HEK293 (cell line): ENCODE data around the gene SPINK2.

Experiments used
- CTCF ChIA-PET: fragments of 350-600 bp; formaldehyde crosslinking; extraction: SDS; loops from one replicate; lab custom pipeline; 2021; ENCODE audit warnings: antibody characterized with exemption; lab: Yijun Ruan, JAX
- POLR2A ChIA-PET: fragments of 300-600 bp; formaldehyde crosslinking; extraction: SDS; loops from one replicate; lab custom pipeline; 2020; ENCODE audit warnings: antibody characterized with exemption, inconsistent platforms; lab: Yijun Ruan, JAX
- H3K27ac ChIP-seq: fragments of 200-500 bp; sonication (Bioruptor generic); 2 replicates; pipeline ENCODE4 v1.5.1; 2014; ENCODE audit warnings: low read depth, low read length, control low read depth, inconsistent platforms; ENCODE audit errors: extremely low read depth
- H3K36me3 ChIP-seq, 2 experiments: fragments of 200-500 bp in 1 of 2; sonication (Bioruptor generic) in 1 of 2; 1 replicate in 1 of 2; 2 replicates in 1 of 2; pipeline ENCODE4 v1.5.1; 2014 to 2017; ENCODE audit warnings: inconsistent platforms in 2 of 2, low read length in 2 of 2; ENCODE audit not compliant: control insufficient read depth in 2 of 2, insufficient read depth in 1 of 2
- H3K4me1 ChIP-seq: fragments of 200-500 bp; sonication (Bioruptor generic); 2 replicates; pipeline ENCODE4 v1.5.1; 2014; ENCODE audit warnings: mild to moderate bottlenecking, low read length, inconsistent platforms; ENCODE audit not compliant: control insufficient read depth, insufficient read depth
- H3K4me3 ChIP-seq: 2 replicates; pipeline ENCODE4 v1.5.1; 2011; ENCODE audit warnings: low read depth, mild to moderate bottlenecking, control low read depth, low read length, moderate library complexity
- H3K9me3 ChIP-seq: fragments of 200-500 bp; sonication (Bioruptor generic); 2 replicates; pipeline ENCODE4 v1.5.1; 2014; ENCODE audit warnings: low read depth, low read length, inconsistent platforms; ENCODE audit not compliant: control insufficient read depth, insufficient read depth
- GLI2 ChIP-seq: fragments of 450-650 bp; formaldehyde crosslinking; IDR thresholded peaks from 2 replicates; pipeline ENCODE4; 2017; ENCODE audit warnings: missing biosample characterization, missing genetic modification characterization, low read depth, borderline replicate concordance
- HOXD13 ChIP-seq: sonication (generic); formaldehyde crosslinking; IDR thresholded peaks from 2 replicates; pipeline ENCODE4 v1.8.0; 2022; ENCODE audit warnings: missing genetic modification reagents, borderline replicate concordance
- MZF1 ChIP-seq: fragments of 450-650 bp; formaldehyde crosslinking; IDR thresholded peaks from 2 replicates; pipeline ENCODE4 v1.5.1; 2017; ENCODE audit warnings: missing biosample characterization, missing genetic modification characterization, borderline replicate concordance
- ZBTB48 ChIP-seq: fragments of 450-650 bp; formaldehyde crosslinking; IDR thresholded peaks from 2 replicates; pipeline ENCODE4 v1.5.1; 2016; ENCODE audit warnings: missing biosample characterization, missing genetic modification characterization
- ZNF146 ChIP-seq: fragments of 450-650 bp; formaldehyde crosslinking; IDR thresholded peaks from 2 replicates; pipeline ENCODE4 v1.5.1; 2016; ENCODE audit warnings: missing biosample characterization, missing genetic modification characterization
- ZNF473 ChIP-seq: fragments of 450-650 bp; formaldehyde crosslinking; IDR thresholded peaks from 2 replicates; pipeline ENCODE4 v1.5.1; 2017; ENCODE audit warnings: missing biosample characterization, missing genetic modification characterization
- ZNF518A ChIP-seq: fragments of 450-650 bp; formaldehyde crosslinking; conservative IDR thresholded peaks from 2 replicates; pipeline ENCODE4 v1.5.1; 2016; ENCODE audit warnings: low read depth, missing biosample characterization, missing genetic modification characterization
- ZNF548 ChIP-seq: fragments of 450-650 bp; formaldehyde crosslinking; IDR thresholded peaks from 2 replicates; pipeline ENCODE4 v1.5.1; 2016; ENCODE audit warnings: missing biosample characterization, missing genetic modification characterization
- ZNF558 ChIP-seq: fragments of 450-650 bp; formaldehyde crosslinking; IDR thresholded peaks from 2 replicates; pipeline ENCODE4 v1.5.1; 2016; ENCODE audit warnings: missing biosample characterization, missing genetic modification characterization
- ZNF560 ChIP-seq: fragments of 450-650 bp; formaldehyde crosslinking; IDR thresholded peaks from 2 replicates; pipeline ENCODE4 v1.5.1; 2017; ENCODE audit warnings: missing biosample characterization, missing genetic modification characterization, borderline replicate concordance
- ZNF610 ChIP-seq: fragments of 450-650 bp; formaldehyde crosslinking; IDR thresholded peaks from 2 replicates; pipeline ENCODE4 v1.5.1; 2016; ENCODE audit warnings: missing biosample characterization, missing genetic modification characterization, borderline replicate concordance
- ZNF626 ChIP-seq: fragments of 450-650 bp; sonication (Bioruptor Pico); formaldehyde crosslinking; IDR thresholded peaks from 2 replicates; pipeline ENCODE4 v1.5.1; 2018; ENCODE audit warnings: missing biosample characterization, missing genetic modification characterization, inconsistent platforms
- ZNF747 ChIP-seq: fragments of 450-650 bp; formaldehyde crosslinking; IDR thresholded peaks from 2 replicates; pipeline ENCODE4 v1.5.1; 2016; ENCODE audit warnings: missing biosample characterization, missing genetic modification characterization
- ZNF777 ChIP-seq: fragments of 450-650 bp; formaldehyde crosslinking; IDR thresholded peaks from 2 replicates; pipeline ENCODE4 v1.5.1; 2017; ENCODE audit warnings: missing biosample characterization, missing genetic modification characterization, borderline replicate concordance
- TF ChIP-seq, protein P1 (sequence below): fragments of 450-650 bp; formaldehyde crosslinking; IDR thresholded peaks from 2 replicates; pipeline ENCODE4 v1.5.1; 2016; ENCODE audit warnings: missing biosample characterization, missing genetic modification characterization
- TF ChIP-seq, protein P2 (sequence below): fragments of 450-650 bp; formaldehyde crosslinking; IDR thresholded peaks from 2 replicates; pipeline ENCODE4 v1.5.1; 2016; ENCODE audit warnings: missing biosample characterization, missing genetic modification characterization
- TF ChIP-seq, protein P3 (sequence below): fragments of 450-650 bp; formaldehyde crosslinking; IDR thresholded peaks from 2 replicates; pipeline ENCODE4 v1.5.1; 2016; ENCODE audit warnings: missing biosample characterization, missing genetic modification characterization
- TF ChIP-seq, protein P4 (sequence below): fragments of 450-650 bp; formaldehyde crosslinking; IDR thresholded peaks from 2 replicates; pipeline ENCODE4 v1.5.1; 2016; ENCODE audit warnings: missing biosample characterization, missing genetic modification characterization, borderline replicate concordance

Gene SPINK2

GRCh38 chr4:56857601-56858309 is 36.3 kb upstream of the SPINK2 start (continued):
- TF ChIP-seq ZNF518A (tag by site-specific recombination) = no peak
- no peak for TF ChIP-seq ZNF610 (tag by site-specific recombination)

DNA sequence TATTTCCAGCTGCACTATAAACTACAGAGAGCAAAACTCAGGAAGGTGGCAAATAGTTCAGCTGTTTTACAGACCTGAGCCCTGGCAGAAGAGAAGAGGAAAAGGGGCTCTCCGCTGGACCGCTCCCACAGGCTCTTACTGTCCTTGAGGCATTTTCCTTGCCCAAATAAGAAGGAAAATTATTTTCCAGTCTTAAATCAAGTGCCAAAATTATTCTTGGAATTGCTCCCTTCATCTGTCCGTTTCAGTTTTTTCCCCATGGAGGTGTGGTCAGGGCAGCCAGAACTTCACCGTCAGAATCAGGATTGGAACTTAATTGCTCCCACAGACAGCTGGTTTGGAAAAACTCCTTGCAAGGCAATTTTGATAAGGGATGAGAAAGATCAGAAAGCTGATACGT is 35.2 kb upstream of the SPINK2 start:
- Histone ChIP-seq H3K4me1 (no peaks in the 10 kb centered on the region), H3K36me3 (no peaks in the 10 kb centered on the region), H3K27ac (no peak overlapping the region), H3K4me3 (no peak overlapping the region), H3K9me3 (no peaks in the 10 kb centered on the region)
- CTCF ChIA-PET = interaction anchor here (0.6 kb wide), 1 partner anchor 20 kb away, joined by 3 read pairs; no protein-coding TSS in a partner anchor
- no peak for TF ChIP-seq ZBTB48 (tag by site-specific recombination)
- no peak for TF ChIP-seq ZNF548 (tag by site-specific recombination)
- TF ChIP-seq GLI2 (tag by site-specific recombination) = no peak
- TF ChIP-seq ZNF473 (tag by site-specific recombination) = no peak
- TF ChIP-seq ZNF146 (tag by site-specific recombination) = no peak
- no peak for TF ChIP-seq HOXD13 (CRISPR knock-in tag)
- TF ChIP-seq MZF1 = no peak
- no peak for TF ChIP-seq ZNF558 (tag by site-specific recombination)
- no peak for TF ChIP-seq ZNF626 (tag by site-specific recombination)
- TF ChIP-seq, protein P1, sequence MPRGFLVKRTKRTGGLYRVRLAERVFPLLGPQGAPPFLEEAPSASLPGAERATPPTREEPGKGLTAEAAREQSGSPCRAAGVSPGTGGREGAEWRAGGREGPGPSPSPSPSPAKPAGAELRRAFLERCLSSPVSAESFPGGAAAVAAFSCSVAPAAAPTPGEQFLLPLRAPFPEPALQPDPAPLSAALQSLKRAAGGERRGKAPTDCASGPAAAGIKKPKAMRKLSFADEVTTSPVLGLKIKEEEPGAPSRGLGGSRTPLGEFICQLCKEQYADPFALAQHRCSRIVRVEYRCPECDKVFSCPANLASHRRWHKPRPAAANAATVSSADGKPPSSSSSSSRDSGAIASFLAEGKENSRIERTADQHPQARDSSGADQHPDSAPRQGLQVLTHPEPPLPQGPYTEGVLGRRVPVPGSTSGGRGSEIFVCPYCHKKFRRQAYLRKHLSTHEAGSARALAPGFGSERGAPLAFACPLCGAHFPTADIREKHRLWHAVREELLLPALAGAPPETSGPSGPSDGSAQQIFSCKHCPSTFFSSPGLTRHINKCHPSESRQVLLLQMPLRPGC (tag by site-specific recombination) = no peak
- TF ChIP-seq ZNF777 (tag by site-specific recombination) = no peak
- no peak for TF ChIP-seq ZNF560 (tag by site-specific recombination)
- TF ChIP-seq ZNF747 = no peak
- POLR2A ChIA-PET = no interaction called here

GRCh38 chr4:56850910-56851309 is 29.4 kb upstream of the SPINK2 start:
- no peaks in the 10 kb centered on the region for H3K4me1 ChIP-seq
- TF ChIP-seq, protein P2, sequence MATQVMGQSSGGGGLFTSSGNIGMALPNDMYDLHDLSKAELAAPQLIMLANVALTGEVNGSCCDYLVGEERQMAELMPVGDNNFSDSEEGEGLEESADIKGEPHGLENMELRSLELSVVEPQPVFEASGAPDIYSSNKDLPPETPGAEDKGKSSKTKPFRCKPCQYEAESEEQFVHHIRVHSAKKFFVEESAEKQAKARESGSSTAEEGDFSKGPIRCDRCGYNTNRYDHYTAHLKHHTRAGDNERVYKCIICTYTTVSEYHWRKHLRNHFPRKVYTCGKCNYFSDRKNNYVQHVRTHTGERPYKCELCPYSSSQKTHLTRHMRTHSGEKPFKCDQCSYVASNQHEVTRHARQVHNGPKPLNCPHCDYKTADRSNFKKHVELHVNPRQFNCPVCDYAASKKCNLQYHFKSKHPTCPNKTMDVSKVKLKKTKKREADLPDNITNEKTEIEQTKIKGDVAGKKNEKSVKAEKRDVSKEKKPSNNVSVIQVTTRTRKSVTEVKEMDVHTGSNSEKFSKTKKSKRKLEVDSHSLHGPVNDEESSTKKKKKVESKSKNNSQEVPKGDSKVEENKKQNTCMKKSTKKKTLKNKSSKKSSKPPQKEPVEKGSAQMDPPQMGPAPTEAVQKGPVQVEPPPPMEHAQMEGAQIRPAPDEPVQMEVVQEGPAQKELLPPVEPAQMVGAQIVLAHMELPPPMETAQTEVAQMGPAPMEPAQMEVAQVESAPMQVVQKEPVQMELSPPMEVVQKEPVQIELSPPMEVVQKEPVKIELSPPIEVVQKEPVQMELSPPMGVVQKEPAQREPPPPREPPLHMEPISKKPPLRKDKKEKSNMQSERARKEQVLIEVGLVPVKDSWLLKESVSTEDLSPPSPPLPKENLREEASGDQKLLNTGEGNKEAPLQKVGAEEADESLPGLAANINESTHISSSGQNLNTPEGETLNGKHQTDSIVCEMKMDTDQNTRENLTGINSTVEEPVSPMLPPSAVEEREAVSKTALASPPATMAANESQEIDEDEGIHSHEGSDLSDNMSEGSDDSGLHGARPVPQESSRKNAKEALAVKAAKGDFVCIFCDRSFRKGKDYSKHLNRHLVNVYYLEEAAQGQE (tag by site-specific recombination) = 0 out of 2 replicates have a peak, but pooled peaks have one; percentile 31
- TF ChIP-seq, protein P3, sequence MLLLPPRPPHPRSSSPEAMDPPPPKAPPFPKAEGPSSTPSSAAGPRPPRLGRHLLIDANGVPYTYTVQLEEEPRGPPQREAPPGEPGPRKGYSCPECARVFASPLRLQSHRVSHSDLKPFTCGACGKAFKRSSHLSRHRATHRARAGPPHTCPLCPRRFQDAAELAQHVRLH (tag by site-specific recombination) = no peak
- TF ChIP-seq, protein P4, sequence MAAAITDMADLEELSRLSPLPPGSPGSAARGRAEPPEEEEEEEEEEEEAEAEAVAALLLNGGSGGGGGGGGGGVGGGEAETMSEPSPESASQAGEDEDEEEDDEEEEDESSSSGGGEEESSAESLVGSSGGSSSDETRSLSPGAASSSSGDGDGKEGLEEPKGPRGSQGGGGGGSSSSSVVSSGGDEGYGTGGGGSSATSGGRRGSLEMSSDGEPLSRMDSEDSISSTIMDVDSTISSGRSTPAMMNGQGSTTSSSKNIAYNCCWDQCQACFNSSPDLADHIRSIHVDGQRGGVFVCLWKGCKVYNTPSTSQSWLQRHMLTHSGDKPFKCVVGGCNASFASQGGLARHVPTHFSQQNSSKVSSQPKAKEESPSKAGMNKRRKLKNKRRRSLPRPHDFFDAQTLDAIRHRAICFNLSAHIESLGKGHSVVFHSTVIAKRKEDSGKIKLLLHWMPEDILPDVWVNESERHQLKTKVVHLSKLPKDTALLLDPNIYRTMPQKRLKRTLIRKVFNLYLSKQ = no peak
- TF ChIP-seq, all 188 proteins: peak for 1
- ChIA-PET POLR2A (no interaction called here), CTCF (no interaction called here)
- no peak overlapping the region for H3K4me3 ChIP-seq
- H3K27ac ChIP-seq = no peak overlapping the region
- no peaks in the 10 kb centered on the region for H3K36me3 ChIP-seq
- H3K9me3 ChIP-seq = no peaks in the 10 kb centered on the region
